GM18907 (cell line): ENCODE measurements around the gene POPDC2.
A peak's percentile ranks its signal among the peaks of the same experiment; 100 is the strongest.

ENCODE experiments used
- ATAC-seq: cut with Tn5 transposase; IDR thresholded peaks from one replicate; pipeline ENCODE4 v1.9.1; 2021; ENCODE audit warnings: mild to moderate bottlenecking, moderate library complexity; ENCODE audit not compliant: unreplicated experiment

The POPDC2 gene

DNA sequence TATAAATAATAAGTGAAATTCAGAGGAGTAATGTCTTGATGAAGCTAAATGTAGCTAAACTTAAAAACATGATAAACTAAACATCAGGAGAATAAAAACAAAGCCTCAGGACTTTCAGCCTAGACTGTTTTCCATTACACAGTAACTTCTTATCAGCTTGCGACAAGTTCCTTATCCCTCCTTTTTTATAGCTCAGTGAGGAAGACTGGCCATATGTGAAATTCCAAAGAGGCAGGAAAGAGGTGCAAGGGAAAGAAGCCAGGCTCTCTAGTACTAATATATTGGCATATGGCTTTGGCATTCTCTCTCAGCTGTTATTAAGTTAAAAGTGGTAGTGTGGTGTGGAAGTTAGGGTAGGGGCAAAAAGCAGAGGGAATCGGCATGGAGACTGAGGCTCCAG, 12.4 kb upstream of the POPDC2 start:
- no peak for ATAC-seq

DNA sequence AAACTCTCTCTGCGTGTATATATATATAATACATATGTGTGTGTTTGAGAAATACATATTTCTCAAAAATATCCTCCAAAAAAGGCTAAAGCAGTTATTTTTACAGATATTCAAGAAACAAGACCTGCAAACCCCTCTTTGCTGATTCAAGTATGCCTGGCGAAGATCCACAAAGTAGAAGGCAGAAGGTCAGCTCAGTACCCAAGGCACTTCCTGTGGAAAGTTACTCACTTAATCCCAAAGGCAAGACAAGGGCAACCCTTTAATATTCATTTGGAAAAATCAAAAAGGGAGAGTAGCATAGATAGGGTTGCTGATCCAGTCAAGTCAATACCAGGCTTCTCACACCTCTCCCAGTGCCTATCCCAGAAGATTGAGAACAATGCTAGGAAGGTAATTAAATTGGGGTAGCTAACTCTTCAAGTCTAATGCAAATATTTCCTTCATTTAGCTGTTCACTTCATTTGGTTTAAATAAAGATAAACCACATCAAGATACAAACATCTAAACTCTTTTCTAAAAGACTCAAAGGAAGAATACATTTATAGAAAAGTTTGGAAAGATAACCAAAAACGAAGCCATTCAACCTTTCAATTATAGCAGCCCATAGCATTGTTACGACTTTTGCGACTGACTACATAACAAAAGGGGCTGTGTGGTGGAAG, 9.6 kb upstream of the POPDC2 start:
- no peak for ATAC-seq

DNA sequence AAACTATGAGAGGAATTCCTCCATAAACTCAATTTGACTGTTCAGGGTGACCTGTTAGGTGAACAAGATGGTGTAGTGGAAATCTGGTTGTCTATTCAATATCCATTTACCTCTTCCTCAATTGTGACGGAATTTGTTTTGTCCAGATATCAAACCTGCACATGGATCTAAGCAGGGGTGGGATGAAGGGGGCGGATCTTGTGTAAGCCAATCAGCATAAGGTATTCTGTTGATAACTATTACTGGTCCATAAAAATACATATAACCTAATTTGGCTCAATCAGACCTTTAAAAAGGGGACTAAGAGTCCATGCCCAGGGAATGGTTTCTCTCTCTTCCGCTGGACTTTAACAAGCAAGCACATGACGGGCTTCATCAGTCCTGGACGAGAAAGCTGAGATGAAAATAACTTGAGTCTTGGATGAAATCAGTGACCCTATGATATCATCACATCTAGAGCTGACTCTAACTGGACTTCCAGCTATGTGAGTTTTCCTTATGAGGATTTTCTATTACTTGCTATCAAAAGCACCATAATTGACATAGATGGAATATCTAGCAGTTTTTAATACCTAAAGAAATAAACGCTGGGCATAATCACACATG, 5.7 kb upstream of the POPDC2 start:
- no peak for ATAC-seq

- ATAC-seq, result no peak
Measured at GRCh38 chr3:119664850-119665379, 4.5 kb upstream of the POPDC2 start.

DNA sequence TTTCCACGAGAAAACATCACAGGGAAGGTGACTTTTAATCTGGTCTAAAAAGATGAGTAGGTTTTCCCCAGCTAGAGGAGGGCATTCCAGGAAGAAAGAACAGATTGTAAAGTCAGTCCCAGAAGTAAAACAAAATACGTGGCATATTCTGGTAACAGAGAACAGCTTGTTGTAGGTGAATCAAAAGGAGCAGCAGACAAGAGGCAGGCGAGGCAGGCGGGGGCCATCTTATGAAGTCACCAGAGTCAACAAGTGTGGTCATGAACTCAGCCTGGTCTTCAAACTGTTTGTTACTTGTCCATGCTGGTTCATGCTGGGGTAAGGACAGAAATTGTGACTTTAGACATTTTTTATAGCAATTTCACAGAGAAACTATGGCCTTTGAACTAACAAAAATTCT, 4.0 kb upstream of the POPDC2 start:
- no peak for ATAC-seq

DNA sequence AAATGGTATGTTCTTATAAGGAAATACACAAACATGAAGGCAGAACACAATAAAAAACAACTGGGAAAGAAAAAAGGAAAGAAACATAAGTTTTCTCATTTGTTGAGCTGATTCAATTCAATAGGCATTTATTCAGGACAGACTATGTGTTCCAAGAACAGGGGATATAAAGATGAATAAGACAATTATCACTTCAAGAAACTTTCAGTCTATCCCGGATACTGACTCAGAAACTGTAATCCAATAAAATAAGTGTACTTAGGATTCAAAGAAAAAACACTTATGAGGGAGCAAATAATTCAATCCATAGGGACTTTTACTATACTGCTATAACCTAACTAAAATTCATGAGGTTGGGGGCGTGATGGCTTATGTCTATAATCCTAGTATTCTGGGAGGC, 3.5 kb upstream of the POPDC2 start:
- no peak for ATAC-seq

- ATAC-seq, result peak; percentile 38
Measured at GRCh38 chr3:119662604-119663373, 2.4 kb upstream of the POPDC2 start.

DNA sequence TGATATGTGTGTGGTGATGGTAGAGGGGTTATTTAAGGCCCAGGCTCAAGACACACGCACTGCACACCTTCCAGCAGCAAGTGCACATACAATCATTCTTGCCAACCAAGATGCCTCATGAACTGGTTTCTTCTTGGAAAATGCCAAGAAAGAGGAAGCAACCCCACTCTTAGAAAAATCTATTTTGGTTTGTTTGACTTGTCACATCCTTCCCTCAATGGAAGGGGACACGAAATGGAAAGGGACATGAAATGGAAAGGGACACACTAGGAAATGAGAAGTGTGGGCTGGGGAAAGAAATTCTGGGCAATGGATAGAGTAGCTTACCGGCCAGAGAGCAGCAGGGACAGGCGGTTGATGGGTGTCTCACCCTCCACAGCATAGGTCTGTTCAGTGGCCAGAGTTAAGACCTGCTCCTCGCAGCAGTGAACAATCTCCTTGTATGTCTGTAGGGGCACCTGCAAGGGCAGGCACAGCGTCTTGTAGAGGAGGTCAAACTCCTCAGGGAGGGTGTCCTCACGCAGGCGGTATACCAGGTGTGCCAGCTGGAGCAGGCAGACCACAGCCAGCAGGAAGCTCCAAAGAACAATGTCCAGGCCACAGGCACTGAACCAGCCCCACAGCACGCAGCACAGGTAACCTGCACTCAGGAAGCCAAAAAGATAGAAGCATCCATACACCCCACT, 640 bp downstream of the POPDC2 start:
- ATAC-seq, result no peak

DNA sequence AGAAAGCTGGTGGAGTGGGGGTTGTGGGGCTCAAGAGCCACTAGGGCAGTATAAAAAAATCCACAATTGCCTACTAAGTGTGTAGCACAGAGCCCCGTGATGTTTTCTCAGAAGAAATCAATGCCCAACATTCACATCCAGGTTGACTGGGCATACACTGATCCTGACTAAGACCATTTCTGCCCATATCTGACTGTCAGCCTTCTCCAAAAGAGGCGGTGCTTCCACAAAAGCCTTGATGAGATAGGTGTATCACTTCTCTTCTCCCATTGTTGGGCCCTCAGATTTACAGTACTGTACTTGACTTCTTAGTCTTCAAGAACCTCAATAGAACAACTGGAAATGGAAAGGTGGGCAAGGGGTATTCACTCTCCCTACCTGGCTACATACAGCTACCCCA, 1.4 kb downstream of the POPDC2 start:
- no peak for ATAC-seq

- no peak for ATAC-seq
Measured at GRCh38 chr3:119657887-119658702, 2.3 kb downstream of the POPDC2 start.

GRCh38 chr3:119653876-119654275, 6.5 kb downstream of the POPDC2 start:
- ATAC-seq, result no peak

GRCh38 chr3:119652306-119653033, 7.9 kb downstream of the POPDC2 start:
- no peak for ATAC-seq

GRCh38 chr3:119649761-119650160, 10.6 kb downstream of the POPDC2 start:
- no peak for ATAC-seq

DNA sequence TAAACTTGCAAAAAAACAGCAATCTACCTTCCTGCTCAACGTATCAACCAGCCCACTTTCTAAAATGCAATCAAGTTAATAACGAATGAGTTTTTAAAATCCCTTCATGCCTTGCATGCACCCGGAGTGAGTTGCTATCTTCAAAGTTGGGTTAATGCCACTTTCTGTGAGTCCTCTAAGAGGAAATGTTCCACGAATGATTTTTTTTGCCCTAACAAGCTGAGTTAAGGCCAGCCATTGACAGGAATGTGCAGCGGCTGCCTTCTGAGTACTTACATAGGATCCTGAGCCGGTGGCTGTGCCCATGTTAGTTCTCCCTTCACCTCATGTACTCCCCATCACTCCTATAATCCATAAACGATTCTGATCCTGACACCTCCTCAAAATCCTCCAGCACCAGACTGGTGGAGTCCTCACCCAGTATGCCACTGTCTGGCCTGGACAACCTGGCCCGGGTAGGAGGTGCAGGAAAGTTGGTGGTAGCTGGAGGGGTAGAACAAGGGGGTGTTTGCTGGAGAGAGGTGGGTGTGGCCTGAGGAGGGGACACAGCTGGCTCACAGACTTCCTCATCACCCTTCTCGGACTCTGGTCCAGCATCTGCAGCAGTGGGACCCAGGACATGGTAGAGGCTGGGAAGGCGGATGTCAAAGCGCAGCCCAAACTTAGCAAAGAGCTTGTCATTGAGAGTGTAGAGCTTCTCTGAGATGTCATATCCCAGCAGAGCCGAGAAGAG, 12.4 kb downstream of the POPDC2 start:
- ATAC-seq, result no peak

DNA sequence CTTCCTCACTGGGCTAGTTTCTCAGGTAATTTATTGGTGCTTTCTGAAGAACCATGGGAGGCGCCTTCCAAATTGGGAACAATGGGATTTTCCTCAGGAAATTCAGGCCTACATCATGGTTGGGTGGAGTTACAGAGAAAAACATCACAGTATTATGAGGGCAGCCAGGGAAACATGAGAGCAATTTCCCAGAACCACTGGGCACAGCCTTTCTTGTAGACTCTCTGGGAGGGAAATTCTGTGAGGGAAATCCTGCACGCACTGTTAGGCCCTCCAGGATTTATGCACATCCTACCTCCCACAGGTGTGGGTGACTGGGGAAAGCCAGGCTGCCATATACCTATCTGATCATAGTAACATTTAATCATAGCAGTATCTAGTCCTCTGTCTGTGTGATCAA, 13.2 kb downstream of the POPDC2 start:
- no peak for ATAC-seq

GRCh38 chr3:119645813-119646212, 14.6 kb downstream of the POPDC2 start:
- ATAC-seq, result no peak

GRCh38 chr3:119644481-119644880, 15.9 kb downstream of the POPDC2 start:
- no peak for ATAC-seq

DNA sequence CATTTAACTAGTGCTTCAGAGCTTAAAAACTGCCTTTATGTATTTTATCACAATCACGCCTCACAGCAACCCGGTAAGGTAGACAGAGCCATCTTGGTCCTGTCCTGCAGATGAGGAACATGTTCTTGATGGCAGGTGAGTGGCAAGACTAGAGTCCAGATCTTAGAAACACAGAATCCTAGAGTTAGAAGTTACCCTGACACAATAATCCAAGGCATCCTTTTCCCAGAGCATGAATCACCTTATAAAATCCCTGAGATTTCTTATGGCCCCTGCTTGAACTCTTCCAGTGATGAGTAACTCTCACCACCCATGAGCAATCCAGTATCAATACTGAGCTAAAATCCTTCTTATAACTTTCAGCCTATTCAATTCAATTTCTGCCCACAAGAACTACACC, 16.9 kb downstream of the POPDC2 start:
- ATAC-seq, result no peak
